Left lung (tissue), 10 donors: ENCODE measurements around the gene AGXT. TPM values are rescaled to one million over a fixed set of nuclear protein-coding genes. Genes with fewer than 3 reads are reported as not detected.

Experiments used
- ATAC-seq: fragments of 200-7000 bp; cut with Tn5 transposase; one replicate; pipeline ENCODE4 v1.9.1; 2020; ENCODE audit warnings: moderate library complexity
- DNase-seq, 4 donors: peaks; one replicate each; pipeline ENCODE4 v3.0.0-alpha.2; 2013 to 2020
- H3K27ac ChIP-seq, 2 donors: fragments of 200-600 bp; sonication (generic) in 1 of 2; one replicate each; pipeline versions ENCODE4 v1.5.0 to v1.8.0; 2020 to 2021
- H3K27me3 ChIP-seq, 2 donors: fragments of 200-600 bp; sonication (generic) in 1 of 2; one replicate each; pipeline versions ENCODE4 v1.5.0 to v1.8.0; 2020 to 2021
- H3K36me3 ChIP-seq, 2 donors: fragments of 200-600 bp; sonication (generic) in 1 of 2; one replicate each; pipeline versions ENCODE4 v1.5.0 to v1.8.0; 2020 to 2021
- H3K4me1 ChIP-seq, 2 donors: fragments of 200-600 bp; one replicate each; pipeline ENCODE4 v1.8.0; 2021
- H3K4me3 ChIP-seq, 2 donors: fragments of 200-600 bp; sonication (generic) in 1 of 2; one replicate each; pipeline versions ENCODE4 v1.5.0 to v1.8.0; 2020 to 2021; ENCODE audit warnings: mild to moderate bottlenecking in 1 of 2
- H3K9me3 ChIP-seq, 2 donors: fragments of 200-600 bp; sonication (generic) in 1 of 2; one replicate each; pipeline versions ENCODE4 v1.5.0 to v1.8.0; 2020 to 2021
- intact Hi-C, 2 donors: fragments of 100-400 bp; cut with DNase I; formaldehyde crosslinking; loops; one replicate each; pipeline versions ENCODE4 v1.11.2 to v1.14.2; 2022
- polyA plus RNA-seq, 6 donors: library from polyadenylated mRNA; unstranded; fragments of 120-200 nt; gene quantifications; one replicate each; pipeline ENCODE4 v1.2.1, GENCODE V29; 2013; ENCODE audit not compliant: insufficient read length in 6 of 6
- total RNA-seq, 2 donors: library from RNA; stranded (reverse); fragmentation: NEBNext Ultra II Directional; extraction: Animal tissue kit (Norgen Biotek cat#: 25700); gene quantifications; one replicate each; pipeline ENCODE4 v1.2.1, GENCODE V29; 2021
- TF ChIP-seq, protein P1 (sequence below), 2 donors: fragments of 200-600 bp; sonication (generic) in 1 of 2; IDR thresholded peaks; one replicate each; pipeline versions ENCODE4 v1.5.0 to v1.8.0; 2021; ENCODE audit warnings: antibody characterized with exemption in 2 of 2
- donor health status: DM: no; HTN: yes; CAD: no.
- donor health status: DM: no; HTN: no; CAD: no.

AGXT gene
- total and polyA plus RNA-seq, 8 donors: 0.11 to 0.17 (median 0.12) TPM; not detected in 4

DNA sequence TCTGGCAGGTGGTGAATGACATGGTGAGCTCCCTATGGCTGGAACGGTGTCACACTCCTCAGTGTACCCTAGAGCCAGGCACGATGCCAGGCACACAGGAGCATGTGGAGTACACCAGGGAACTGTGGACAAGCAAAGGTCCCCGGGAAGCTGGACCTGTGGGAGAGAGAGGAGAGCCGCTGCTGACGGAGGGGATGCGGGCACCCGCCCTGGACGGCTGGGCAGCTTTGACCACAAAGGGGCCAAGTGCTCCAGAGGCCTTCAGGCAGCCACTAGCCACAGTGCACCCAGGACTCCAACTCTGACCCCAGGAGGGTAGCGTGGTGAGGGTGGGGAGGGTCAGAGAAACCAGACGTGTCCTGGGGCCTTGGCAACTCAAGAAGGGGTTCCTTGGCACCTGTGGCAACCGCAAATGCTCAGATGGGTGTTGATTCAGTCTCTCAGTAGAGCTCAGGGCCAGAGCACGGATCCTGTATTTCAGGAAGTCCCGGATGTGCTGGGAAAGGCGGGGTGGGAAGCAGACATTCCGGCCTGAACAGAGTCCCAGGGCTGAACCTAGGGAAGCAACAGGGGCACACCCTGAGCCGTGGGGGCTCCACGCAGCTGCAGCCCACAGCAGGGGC lies 29.6 kb downstream of the AGXT start:
- H3K9me3 ChIP-seq: no peaks in the 10 kb centered on the region
- H3K36me3 ChIP-seq: no peaks in the 10 kb centered on the region
- ATAC-seq (peak; percentile 4), DNase-seq (peak in 2 of 4 donors; percentile 72 to 73)
- H3K27ac ChIP-seq: peak overlapping the region in 1 of 2 donors; percentile 60
- intact Hi-C loops: no loop called here
- TF ChIP-seq, protein P1, sequence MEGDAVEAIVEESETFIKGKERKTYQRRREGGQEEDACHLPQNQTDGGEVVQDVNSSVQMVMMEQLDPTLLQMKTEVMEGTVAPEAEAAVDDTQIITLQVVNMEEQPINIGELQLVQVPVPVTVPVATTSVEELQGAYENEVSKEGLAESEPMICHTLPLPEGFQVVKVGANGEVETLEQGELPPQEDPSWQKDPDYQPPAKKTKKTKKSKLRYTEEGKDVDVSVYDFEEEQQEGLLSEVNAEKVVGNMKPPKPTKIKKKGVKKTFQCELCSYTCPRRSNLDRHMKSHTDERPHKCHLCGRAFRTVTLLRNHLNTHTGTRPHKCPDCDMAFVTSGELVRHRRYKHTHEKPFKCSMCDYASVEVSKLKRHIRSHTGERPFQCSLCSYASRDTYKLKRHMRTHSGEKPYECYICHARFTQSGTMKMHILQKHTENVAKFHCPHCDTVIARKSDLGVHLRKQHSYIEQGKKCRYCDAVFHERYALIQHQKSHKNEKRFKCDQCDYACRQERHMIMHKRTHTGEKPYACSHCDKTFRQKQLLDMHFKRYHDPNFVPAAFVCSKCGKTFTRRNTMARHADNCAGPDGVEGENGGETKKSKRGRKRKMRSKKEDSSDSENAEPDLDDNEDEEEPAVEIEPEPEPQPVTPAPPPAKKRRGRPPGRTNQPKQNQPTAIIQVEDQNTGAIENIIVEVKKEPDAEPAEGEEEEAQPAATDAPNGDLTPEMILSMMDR (IDR thresholded peaks at IDR 0.05): no peak
- H3K4me3 ChIP-seq: no peak overlapping the region
- H3K27me3 ChIP-seq: no peaks in the 10 kb centered on the region
- H3K4me1 ChIP-seq: peaks cover 3 to 6% of the 10 kb centered on the region in 2 donors

DNA sequence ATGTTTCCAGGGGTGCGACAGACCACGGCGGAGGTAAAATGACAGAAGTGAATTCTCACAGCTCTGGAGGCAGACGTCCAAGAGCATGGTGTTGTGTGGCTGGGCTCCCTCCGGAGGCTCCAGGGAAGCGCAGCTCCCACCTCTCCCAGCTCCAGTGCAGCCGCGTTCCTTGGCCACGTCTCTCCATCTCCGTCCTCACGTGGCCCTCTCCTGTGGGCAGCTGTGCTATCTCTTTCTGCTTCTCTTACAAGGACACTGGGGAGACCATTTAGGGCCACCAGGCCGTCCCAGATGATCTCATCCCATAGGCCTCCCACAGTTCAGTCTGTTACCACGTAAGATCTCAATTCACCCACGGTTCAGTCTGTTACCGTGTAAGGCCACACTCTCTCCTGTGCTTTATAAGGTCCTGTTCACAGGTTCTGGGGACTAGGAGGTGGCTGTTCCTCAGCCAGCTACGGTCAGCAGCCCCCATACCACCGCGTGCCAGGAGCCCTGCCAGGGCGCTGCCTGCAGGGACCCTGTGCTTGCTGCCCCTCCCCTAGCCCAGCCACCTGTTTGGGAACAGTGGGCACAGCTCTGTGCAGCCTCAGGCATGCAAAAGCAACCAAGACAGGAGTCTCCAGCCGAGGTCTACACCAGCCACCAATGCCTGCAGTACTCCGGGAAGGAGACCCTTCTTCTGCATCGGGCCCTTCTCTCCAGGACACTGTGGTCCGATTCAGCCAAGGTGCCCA lies 30.3 kb downstream of the AGXT start:
- Histone ChIP-seq H3K9me3 (no peaks in the 10 kb centered on the region), H3K27me3 (no peaks in the 10 kb centered on the region), H3K36me3 (no peaks in the 10 kb centered on the region), H3K4me3 (no peak overlapping the region), H3K4me1 (peaks cover 3 to 6% of the 10 kb centered on the region in 2 donors), H3K27ac (peak overlapping the region; percentile 26 to 60)
- DNase-seq (peak in 1 of 4 donors; percentile 67), ATAC-seq (no peak)
- intact Hi-C loops: no loop called here
- TF ChIP-seq, protein P1 (IDR thresholded peaks at IDR 0.05): no peak

DNA sequence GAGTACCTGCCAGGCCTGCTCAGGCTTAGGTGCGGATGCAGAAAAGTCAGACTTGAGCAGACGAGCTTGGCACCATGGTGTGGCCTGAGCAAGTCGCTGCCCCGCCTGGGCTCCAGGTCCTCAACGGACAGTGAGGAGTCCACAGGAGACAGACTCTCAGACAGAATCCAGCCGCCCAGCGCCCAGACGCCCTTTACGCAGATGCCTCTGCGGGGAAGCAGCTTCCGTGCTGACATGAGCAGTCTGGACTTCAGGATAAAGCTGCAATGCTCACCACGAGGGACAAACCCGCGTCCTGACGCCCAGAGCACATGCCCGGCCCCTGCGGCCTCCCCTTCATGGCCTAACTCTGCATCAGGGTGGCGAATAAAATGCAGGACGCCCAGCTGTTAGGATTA lies 30.8 kb downstream of the AGXT start:
- no peaks in the 10 kb centered on the region for H3K9me3 ChIP-seq
- no peaks in the 10 kb centered on the region for H3K27me3 ChIP-seq
- no peak overlapping the region for H3K4me3 ChIP-seq
- H3K4me1 ChIP-seq: peaks cover 3 to 6% of the 10 kb centered on the region in 2 donors
- no peak for ATAC-seq
- intact Hi-C loops: no loop called here
- TF ChIP-seq, protein P1 (IDR thresholded peaks at IDR 0.05): no peak
- no peaks in the 10 kb centered on the region for H3K36me3 ChIP-seq
- DNase-seq: peak in 1 of 4 donors; percentile 81
- no peak overlapping the region for H3K27ac ChIP-seq

DNA sequence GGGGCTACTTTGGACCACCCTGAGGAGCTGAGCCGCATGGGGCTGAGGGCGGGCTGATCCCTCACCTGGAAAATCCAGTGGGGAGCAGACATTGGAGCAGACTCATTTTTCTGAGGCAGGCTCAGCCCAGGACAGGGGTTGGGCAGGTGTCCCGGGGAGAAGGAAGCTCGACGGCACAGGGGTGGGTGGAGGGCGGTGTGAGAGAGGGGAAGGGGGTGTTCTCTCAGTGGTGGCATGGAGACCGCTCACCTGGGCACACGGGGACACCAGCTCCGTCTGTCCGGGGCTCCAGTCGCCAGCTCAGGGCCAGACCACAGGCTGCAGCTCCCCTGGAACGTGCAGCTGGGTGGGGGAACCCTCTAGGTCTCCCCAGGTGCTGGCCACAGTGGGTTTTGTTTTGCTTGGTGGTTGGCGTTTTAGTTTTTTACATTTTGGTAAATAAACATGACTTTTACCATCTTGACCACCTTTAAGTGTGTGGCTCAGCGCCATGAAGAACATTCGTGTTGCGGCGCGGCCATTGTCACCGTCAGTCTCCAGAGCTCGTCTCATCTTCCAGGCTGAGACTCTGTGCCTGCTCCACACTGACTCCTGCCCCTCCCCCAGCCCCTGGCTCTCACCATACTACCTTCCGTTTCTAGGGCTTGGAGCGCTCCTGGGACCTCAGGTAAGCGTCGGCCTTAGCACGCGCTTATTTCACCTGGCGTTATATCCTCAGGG lies 31.7 kb downstream of the AGXT start:
- ATAC-seq (no peak), DNase-seq (peak in 1 of 4 donors; percentile 61)
- Histone ChIP-seq H3K27me3 (no peaks in the 10 kb centered on the region), H3K36me3 (no peaks in the 10 kb centered on the region), H3K9me3 (no peaks in the 10 kb centered on the region), H3K4me3 (no peak overlapping the region), H3K27ac (no peak overlapping the region), H3K4me1 (peaks cover 3 to 6% of the 10 kb centered on the region in 2 donors)
- TF ChIP-seq, protein P1 (IDR thresholded peaks at IDR 0.05): no peak
- intact Hi-C loops: no loop called here
